Measurements from ENCODE around the gene MAPK13.

DNA sequence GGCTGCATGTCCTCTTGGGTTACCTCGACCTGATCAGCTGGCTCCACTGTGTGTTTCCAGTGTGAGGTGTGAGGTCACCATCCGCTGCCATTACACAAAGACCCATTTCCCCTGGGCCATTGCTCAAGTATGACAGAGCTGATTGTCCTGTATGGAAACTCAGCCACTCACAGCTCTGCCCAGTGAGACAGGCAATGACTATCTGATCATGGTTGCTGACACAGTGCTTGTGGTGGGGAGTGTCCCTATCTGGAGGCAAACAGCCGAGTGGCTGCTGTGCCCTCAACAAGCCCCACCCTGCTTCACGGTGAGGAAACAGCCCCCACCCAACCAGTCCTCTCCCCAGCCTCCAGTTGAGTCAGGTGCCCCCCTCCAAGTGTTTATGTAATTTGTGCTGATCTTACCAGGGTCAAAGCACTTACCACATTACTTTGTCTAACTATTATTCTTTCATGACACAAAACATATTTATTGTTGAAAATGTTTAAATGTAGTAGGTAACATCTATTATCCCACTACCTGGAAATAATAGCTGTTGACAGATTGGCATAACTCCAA lies 11.7 kb upstream of the MAPK13 start:
- no peak for TF ChIP-seq CTCF (conservative IDR thresholded peaks at IDR 0.05)
- TF ChIP-seq ZFX (IDR thresholded peaks at IDR 0.05): no peak

Measured in C4-2B (cell line).